Measurements from ENCODE around the gene KIF27. TPM values are rescaled to one million over a fixed set of nuclear protein-coding genes. Genes with fewer than 3 reads are reported as not detected.
"Not testable (repeated sequence)": the region's sequence is repeated elsewhere in the genome, so short reads cannot be mapped to it uniquely, and the experiment has no call there.

Gene KIF27
- total RNA-seq, 8 experiments from 2014 or later = 3.3 to 18.6 (median 8.8) TPM

DNA sequence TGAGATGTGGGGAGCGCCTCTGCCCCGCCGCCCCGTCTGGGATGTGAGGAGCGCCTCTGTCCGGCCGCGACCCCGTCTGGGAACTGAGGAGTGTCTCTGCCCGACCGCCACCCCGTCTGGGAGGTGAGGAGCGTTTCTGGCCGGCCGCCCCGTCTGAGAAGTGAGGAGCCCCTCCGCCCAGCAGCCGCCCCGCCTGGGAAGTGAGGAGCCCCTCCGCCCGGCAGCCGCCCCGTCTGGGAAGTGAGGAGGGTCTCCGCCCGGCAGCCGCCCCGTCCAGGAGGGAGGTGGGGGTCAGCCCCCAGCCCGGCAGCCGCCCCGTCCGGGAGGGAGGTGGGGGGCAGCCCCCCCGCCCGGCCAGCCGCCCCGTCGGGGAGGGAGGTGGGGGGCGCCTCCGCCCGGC is 26.9 kb upstream of the KIF27 start:
- WGBS, 10 experiments = no CpG with 5 or more reads among the region's 39 CpGs
- not testable (repeated sequence) for H3K27ac ChIP-seq; H3K4me3 ChIP-seq; ATAC-seq (replicated peaks in 6 of 8); H3K4me1 ChIP-seq (replicated peaks in 1 of 2)
- in situ Hi-C loops (cut with MboI; ENCODE audit: low pct_unique_long_range_greater_than_20kb in 2 of 9, low sequenced_read_pairs in 9 of 9, unreplicated experiment in 9 of 9) = loop anchor here in 6 of 9 experiments (25.0 kb wide), 2 partner anchors 314 to 364 kb away; no protein-coding TSS in a partner anchor

DNA sequence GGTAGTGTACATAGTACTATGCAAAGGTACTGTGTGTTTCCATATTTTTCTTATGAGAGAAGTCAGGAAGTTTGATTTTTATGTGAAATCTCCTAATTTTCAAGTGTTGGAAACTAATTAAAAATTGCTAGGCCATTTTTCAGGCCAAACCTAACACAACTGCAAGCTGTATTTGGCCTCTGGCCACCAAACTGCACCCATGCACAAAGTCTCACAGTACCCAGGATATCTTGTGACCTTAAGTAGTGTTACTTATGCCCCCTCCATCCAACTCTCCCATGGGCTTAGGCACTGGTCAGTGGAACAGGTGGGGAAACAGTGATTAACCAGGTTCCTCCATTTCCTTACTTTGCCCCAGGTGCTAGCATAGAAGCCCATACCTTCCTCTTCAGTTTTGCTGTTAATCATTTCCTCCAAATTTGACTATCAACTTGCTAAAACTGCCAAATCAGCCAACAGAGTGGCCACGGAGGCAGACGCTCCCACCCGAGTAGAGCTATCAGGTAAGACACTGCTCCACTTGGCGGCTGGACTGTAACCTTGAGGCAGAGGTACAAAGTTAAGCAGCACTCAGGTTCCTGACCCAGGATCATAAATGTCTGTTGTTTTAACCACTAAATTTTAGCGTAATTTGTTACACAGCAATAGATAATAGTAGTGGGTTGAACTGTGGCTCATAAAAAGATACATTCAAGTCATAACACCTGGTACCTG is 19.5 kb upstream of the KIF27 start:
- ATAC-seq (replicated peaks in 6 of 8) = no peak
- WGBS, 10 experiments = 71 to 100% (median 90%) methylated on average over 1 to 5 of the region's 5 CpGs; no CpG with 5 or more reads in 2 of the 10 experiments
- Histone ChIP-seq H3K4me1 (replicated peaks in 1 of 2) (no peaks in the 10 kb centered on the region), H3K4me3 (no peak overlapping the region), H3K27ac (no peak overlapping the region)
- in situ Hi-C loops (cut with MboI; ENCODE audit: low pct_unique_long_range_greater_than_20kb in 2 of 9, low sequenced_read_pairs in 9 of 9, unreplicated experiment in 9 of 9) = loop anchor here in 6 of 9 experiments (25.0 kb wide), 2 partner anchors 322 to 372 kb away; no protein-coding TSS in a partner anchor

DNA sequence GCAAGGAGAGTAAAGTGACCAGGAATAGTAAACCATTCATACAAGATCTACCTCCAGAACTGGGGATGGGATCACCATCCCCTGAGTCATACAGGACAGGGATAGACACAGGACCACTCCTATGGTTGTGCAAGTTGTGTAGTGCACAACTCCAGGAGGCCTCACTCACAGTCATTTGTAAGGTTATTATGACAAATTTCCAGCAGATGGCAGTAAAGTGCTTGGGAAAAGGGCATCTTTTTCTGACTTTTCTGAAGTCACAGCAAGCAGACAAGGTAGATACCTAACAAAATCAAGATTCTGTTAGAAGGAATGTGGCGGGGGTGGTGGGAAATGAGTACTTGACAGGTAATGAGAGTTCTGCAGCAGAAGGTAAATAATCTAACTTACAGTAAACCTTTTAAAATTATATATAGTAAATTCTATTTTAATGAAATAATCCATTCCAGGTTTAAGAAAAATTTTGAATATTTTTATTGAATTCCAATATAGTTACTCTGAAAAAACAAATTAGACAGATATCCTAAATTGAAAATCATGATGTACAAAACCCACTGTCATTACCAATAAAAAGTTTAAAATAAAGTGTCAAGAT is 16.7 kb upstream of the KIF27 start:
- WGBS, 10 experiments = 0 to 40% (median 15%) methylated on average over 1 of the region's 1 CpG; no CpG with 5 or more reads in 2 of the 10 experiments
- ATAC-seq (replicated peaks in 6 of 8) = peak; percentile 27 to 90 (median 47)
- in situ Hi-C loops (cut with MboI; ENCODE audit: low pct_unique_long_range_greater_than_20kb in 2 of 9, low sequenced_read_pairs in 9 of 9, unreplicated experiment in 9 of 9) = loop anchor here in 8 of 9 experiments (10.0 to 25.0 kb wide), 4 partner anchors 324 to 387 kb away; no protein-coding TSS in a partner anchor
- no peak overlapping the region for H3K4me3 ChIP-seq
- H3K27ac ChIP-seq = no peak overlapping the region
- peaks cover 0 to 9% of the 10 kb centered on the region in 2 donors for H3K4me1 ChIP-seq (replicated peaks in 1 of 2)

DNA sequence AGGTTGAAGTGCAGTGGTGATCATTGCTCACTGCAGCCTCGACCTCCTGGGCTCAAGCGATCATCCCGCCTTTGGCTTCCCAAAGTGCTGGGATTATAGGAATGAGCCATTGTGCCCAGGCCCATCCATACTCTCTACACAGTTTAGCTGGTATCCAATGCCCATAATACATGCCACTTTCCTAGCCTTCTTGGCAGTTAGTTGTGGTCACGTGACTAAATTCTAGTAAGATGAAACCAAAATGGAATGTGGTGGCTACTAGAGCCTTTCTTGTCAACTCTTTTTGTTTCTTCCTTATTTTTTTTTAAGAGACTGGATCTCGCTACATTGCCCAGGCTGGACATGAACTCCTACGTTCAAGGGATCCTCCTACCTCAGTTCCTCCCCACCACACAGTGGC is 15.3 kb upstream of the KIF27 start:
- WGBS, 10 experiments = 77 to 100% (median 100%) methylated on average over 1 to 6 of the region's 6 CpGs; no CpG with 5 or more reads in 1 of the 10 experiments
- no peak overlapping the region for H3K4me3 ChIP-seq
- in situ Hi-C loops (cut with MboI; ENCODE audit: low pct_unique_long_range_greater_than_20kb in 2 of 9, low sequenced_read_pairs in 9 of 9, unreplicated experiment in 9 of 9) = loop anchor here in 8 of 9 experiments (10.0 to 25.0 kb wide), 4 partner anchors 326 to 388 kb away; no protein-coding TSS in a partner anchor
- no peak for ATAC-seq (replicated peaks in 6 of 8)
- H3K4me1 ChIP-seq (replicated peaks in 1 of 2) = peaks cover 0 to 9% of the 10 kb centered on the region in 2 donors
- no peak overlapping the region for H3K27ac ChIP-seq

DNA sequence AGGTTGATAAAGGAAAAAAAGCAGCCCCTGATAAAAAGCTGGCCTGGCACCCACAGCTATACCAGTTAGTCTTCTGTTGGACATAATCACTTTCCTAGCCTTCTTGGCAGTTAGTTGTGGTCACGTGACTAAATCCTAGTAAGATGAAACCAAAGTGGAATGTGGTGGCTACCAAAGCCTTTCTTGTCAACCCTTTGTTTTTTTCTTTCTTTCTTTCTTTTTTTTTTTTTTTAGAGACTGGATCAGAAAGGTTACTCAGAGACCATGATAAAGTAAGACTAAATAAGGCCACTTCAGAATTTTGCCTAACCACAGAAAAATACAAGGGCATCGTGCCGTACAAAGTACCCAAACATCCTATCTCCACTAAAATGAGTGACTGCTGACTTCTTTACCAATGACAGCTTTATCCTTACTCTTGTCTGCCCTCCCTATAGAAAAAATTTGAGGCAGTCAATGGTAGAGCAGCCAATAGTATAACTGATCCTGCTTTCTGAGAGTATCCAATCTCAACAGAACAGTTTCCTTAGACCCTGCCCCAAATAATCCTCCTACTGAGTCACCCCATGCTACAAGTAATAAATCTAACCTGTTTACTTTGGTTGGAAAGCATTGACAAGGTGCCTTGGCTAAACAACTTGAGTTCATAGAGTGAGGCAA is 14.2 kb upstream of the KIF27 start:
- WGBS, 10 experiments = 20 to 100% (median 71%) methylated on average over 1 to 3 of the region's 3 CpGs; no CpG with 5 or more reads in 3 of the 10 experiments
- H3K4me1 ChIP-seq (replicated peaks in 1 of 2) = peaks cover 0 to 9% of the 10 kb centered on the region in 2 donors
- ATAC-seq (replicated peaks in 6 of 8) = peak in 2 of 8 experiments; percentile 19 to 55
- in situ Hi-C loops (cut with MboI; ENCODE audit: low pct_unique_long_range_greater_than_20kb in 2 of 9, low sequenced_read_pairs in 9 of 9, unreplicated experiment in 9 of 9) = loop anchor here in 8 of 9 experiments (10.0 to 25.0 kb wide), 4 partner anchors 327 to 389 kb away; no protein-coding TSS in a partner anchor
- no peak overlapping the region for H3K27ac ChIP-seq
- no peak overlapping the region for H3K4me3 ChIP-seq

DNA sequence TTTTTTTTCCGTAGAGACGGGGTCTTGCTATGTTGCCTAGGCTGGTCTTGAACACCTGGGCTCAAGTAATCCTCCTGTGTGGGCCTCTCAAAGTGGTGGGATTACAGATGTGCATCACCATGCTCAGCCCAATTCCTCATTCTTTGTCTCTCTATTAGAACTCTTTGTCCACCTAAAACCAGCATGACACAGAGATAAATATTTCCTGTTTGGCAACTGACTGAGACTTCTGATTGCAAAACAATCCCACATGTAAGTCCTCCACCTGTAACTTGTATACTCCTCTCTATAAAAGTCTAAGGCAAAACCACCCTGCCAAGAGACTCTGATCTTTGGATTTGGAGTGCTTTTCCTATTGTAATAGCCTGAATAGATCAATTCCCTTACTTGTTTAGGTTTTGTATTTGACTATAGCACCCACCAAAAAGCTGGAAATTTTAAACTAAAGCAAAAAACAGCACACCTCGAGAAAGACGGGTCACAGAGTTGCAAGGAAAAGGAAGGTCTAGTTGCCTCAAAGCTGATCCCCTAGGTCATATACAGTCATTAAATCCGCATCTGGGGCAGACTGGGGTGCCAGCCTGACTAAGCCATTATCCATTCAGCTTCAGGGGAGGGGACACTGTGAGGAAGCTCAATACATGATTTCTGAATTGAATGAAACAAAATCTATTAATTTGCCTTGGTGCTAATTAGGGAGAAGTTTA is 13.5 kb upstream of the KIF27 start:
- in situ Hi-C loops (cut with MboI; ENCODE audit: low pct_unique_long_range_greater_than_20kb in 2 of 9, low sequenced_read_pairs in 9 of 9, unreplicated experiment in 9 of 9) = loop anchor here in 8 of 9 experiments (10.0 to 25.0 kb wide), 4 partner anchors 328 to 390 kb away; no protein-coding TSS in a partner anchor
- 80 to 100% (median 100%) methylated on average over 1 to 4 of the region's 5 CpGs; no CpG with 5 or more reads in 1 of the 10 experiments for WGBS, 10 experiments
- Histone ChIP-seq H3K4me3 (no peak overlapping the region), H3K4me1 (replicated peaks in 1 of 2) (peaks cover 0 to 9% of the 10 kb centered on the region in 2 donors), H3K27ac (no peak overlapping the region)
- ATAC-seq (replicated peaks in 6 of 8) = no peak

DNA sequence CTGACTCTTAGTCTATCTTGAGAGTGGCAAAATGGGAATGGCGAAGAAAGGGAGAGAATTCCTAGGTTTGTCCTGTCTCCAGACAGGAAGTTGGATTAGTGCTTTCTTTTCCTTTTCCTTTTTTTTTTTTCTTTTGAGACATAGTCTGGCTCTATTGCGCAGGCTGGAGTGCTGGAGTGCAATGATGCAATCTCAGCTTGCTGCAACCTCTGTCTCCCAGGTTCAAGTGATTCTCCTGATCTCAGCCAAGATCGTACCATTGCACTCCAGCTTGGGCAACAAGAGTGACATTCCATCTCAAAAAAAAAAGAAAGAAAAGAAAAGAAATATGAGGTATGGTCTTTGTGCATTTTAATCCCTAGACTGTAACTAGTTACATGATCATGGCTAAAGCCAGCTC is 12.6 kb upstream of the KIF27 start:
- peaks cover 0 to 9% of the 10 kb centered on the region in 2 donors for H3K4me1 ChIP-seq (replicated peaks in 1 of 2)
- peak overlapping the region in 1 of 5 donors; percentile 19 for H3K4me3 ChIP-seq
- ATAC-seq (replicated peaks in 6 of 8) = peak in 5 of 8 experiments; percentile 30 to 87 (median 55)
- in situ Hi-C loops (cut with MboI; ENCODE audit: low pct_unique_long_range_greater_than_20kb in 2 of 9, low sequenced_read_pairs in 9 of 9, unreplicated experiment in 9 of 9) = loop anchor here in 8 of 9 experiments (10.0 to 25.0 kb wide), 4 partner anchors 329 to 391 kb away; no protein-coding TSS in a partner anchor
- whole genome bisulfite sequencing, 10 experiments = 67 to 100% (median 90%) methylated on average over 1 to 3 of the region's 3 CpGs; no CpG with 5 or more reads in 2 of the 10 experiments
- no peak overlapping the region for H3K27ac ChIP-seq

DNA sequence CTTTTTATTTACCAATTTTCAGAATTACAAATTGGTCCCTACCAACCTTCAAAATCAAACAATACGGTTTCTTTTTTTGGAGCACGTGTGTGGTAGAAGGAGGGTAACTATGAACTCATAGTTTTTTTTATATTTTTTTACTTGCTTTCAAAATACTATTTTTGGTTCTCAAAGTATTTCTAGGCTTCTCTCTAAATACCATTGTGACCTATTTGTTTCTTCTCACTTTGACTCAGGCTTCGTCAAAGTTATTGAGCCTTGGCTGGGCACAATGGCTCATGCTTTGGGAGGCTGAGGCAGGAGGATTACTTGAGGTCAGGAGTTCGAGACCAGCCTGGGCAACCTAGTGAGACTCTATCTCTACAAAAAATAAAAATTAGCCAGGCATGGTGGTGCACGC is 11.6 kb upstream of the KIF27 start:
- no peak overlapping the region for H3K4me3 ChIP-seq
- no peak for ATAC-seq (replicated peaks in 6 of 8)
- peaks cover 0 to 9% of the 10 kb centered on the region in 2 donors for H3K4me1 ChIP-seq (replicated peaks in 1 of 2)
- in situ Hi-C loops (cut with MboI; ENCODE audit: low pct_unique_long_range_greater_than_20kb in 2 of 9, low sequenced_read_pairs in 9 of 9, unreplicated experiment in 9 of 9) = loop anchor here in 8 of 9 experiments (10.0 to 25.0 kb wide), 4 partner anchors 329 to 392 kb away; no protein-coding TSS in a partner anchor
- H3K27ac ChIP-seq = no peak overlapping the region
- WGBS, 10 experiments = 70 to 100% (median 91%) methylated on average over 2 to 5 of the region's 5 CpGs; no CpG with 5 or more reads in 1 of the 10 experiments

DNA sequence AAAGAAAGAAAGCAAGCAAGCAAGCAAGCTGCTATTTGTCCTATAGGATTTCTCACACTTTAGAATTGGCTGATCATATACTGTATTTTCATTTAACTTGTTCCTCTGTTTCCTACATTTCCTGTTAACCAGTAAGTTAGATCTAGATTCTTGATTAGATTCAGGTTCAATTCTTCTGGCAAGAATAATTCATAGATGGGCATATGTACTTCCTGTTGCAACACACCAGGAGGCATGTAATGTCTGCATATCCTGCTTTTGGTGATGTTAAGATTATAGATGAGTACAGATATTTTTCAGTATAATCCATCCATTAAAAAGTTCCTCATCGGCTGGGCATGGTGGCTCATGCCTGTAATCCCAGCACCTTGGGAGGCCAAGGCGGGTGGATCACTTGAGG is 10.8 kb upstream of the KIF27 start:
- no peak overlapping the region for H3K27ac ChIP-seq
- H3K4me1 ChIP-seq (replicated peaks in 1 of 2) = peaks cover 0 to 9% of the 10 kb centered on the region in 2 donors
- 40 to 100% (median 93%) methylated on average over 1 to 2 of the region's 2 CpGs; no CpG with 5 or more reads in 5 of the 10 experiments for WGBS, 10 experiments
- H3K4me3 ChIP-seq = no peak overlapping the region
- peak in 1 of 8 experiments; percentile 52 for ATAC-seq (replicated peaks in 6 of 8)
- in situ Hi-C loops (cut with MboI; ENCODE audit: low pct_unique_long_range_greater_than_20kb in 2 of 9, low sequenced_read_pairs in 9 of 9, unreplicated experiment in 9 of 9) = loop anchor here in 8 of 9 experiments (10.0 to 25.0 kb wide), 4 partner anchors 330 to 393 kb away; no protein-coding TSS in a partner anchor

DNA sequence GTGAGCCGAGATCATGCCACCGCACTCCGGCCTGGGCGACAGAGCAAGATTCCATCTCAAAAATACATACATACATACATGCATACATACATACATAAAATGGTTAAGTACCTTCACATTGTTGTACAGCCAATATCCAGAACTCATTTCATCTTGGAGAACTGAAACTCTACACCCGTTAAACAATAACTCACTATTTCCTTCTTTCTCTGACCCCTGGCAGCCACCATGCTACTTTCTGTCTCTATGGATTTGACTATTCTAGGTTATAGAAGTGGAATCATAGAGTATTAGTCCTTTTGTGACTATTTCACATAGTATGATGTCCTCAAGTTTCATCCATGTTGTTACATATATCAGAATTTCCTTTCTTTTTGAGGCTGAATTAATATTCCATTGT is 9.6 kb upstream of the KIF27 start:
- no peak for ATAC-seq (replicated peaks in 6 of 8)
- H3K27ac ChIP-seq = no peak overlapping the region
- in situ Hi-C loops (cut with MboI; ENCODE audit: low pct_unique_long_range_greater_than_20kb in 2 of 9, low sequenced_read_pairs in 9 of 9, unreplicated experiment in 9 of 9) = loop anchor here in 8 of 9 experiments (10.0 to 25.0 kb wide), 4 partner anchors 331 to 394 kb away; no protein-coding TSS in a partner anchor
- H3K4me3 ChIP-seq = no peak overlapping the region
- WGBS, 10 experiments = 77 to 100% (median 96%) methylated on average over 1 to 5 of the region's 5 CpGs; no CpG with 5 or more reads in 4 of the 10 experiments
- H3K4me1 ChIP-seq (replicated peaks in 1 of 2) = peaks cover 0 to 9% of the 10 kb centered on the region in 2 donors

DNA sequence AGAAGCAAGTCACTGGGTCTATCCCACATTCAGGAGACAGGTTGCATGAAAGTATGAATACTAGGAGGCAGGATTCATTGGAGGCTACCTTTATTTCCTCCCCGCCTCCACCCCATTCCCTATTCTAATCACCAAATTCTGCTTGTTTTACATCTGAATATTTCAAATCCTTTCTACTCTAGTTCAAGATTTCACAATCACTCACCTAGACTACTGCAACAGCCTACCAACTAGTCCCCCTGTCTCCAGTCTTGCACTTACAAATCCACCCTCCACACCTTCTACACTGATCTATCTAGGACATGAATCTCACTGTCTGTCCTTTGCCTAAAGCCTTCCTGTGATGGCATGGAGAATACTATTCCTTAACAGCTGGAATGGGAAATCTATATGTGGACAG is 6.4 kb upstream of the KIF27 start:
- H3K4me1 ChIP-seq (replicated peaks in 1 of 2) = no peaks in the 10 kb centered on the region
- in situ Hi-C loops (cut with MboI; ENCODE audit: low pct_unique_long_range_greater_than_20kb in 2 of 9, low sequenced_read_pairs in 9 of 9, unreplicated experiment in 9 of 9) = loop anchor here in 6 of 9 experiments (25.0 kb wide), 2 partner anchors 335 to 385 kb away; no protein-coding TSS in a partner anchor
- no peak for ATAC-seq (replicated peaks in 6 of 8)
- WGBS, 10 experiments = 33 to 100% (median 83%) methylated on average over 1 of the region's 1 CpG; no CpG with 5 or more reads in 6 of the 10 experiments
- no peak overlapping the region for H3K4me3 ChIP-seq
- H3K27ac ChIP-seq = no peak overlapping the region
